HEK293 (cell line): ENCODE results near the gene GNB1.
A peak's percentile ranks its signal among the peaks of the same experiment; 100 is the strongest.

ENCODE experiments used
- CTCF ChIA-PET: fragments of 350-600 bp; formaldehyde crosslinking; extraction: SDS; loops from one replicate; lab custom pipeline; 2021; ENCODE audit warnings: antibody characterized with exemption; lab: Yijun Ruan, JAX
- POLR2A ChIA-PET: fragments of 300-600 bp; formaldehyde crosslinking; extraction: SDS; loops from one replicate; lab custom pipeline; 2020; ENCODE audit warnings: antibody characterized with exemption, inconsistent platforms; lab: Yijun Ruan, JAX
- H3K27ac ChIP-seq: fragments of 200-500 bp; sonication (Bioruptor generic); 2 replicates; pipeline ENCODE4 v1.5.1; 2014; ENCODE audit warnings: low read depth, low read length, control low read depth, inconsistent platforms; ENCODE audit errors: extremely low read depth
- H3K36me3 ChIP-seq, 2 experiments: fragments of 200-500 bp in 1 of 2; sonication (Bioruptor generic) in 1 of 2; 1 replicate in 1 of 2; 2 replicates in 1 of 2; pipeline ENCODE4 v1.5.1; 2014 to 2017; ENCODE audit warnings: inconsistent platforms in 2 of 2, low read length in 2 of 2; ENCODE audit not compliant: control insufficient read depth in 2 of 2, insufficient read depth in 1 of 2
- H3K4me1 ChIP-seq: fragments of 200-500 bp; sonication (Bioruptor generic); 2 replicates; pipeline ENCODE4 v1.5.1; 2014; ENCODE audit warnings: mild to moderate bottlenecking, low read length, inconsistent platforms; ENCODE audit not compliant: control insufficient read depth, insufficient read depth
- H3K4me3 ChIP-seq: 2 replicates; pipeline ENCODE4 v1.5.1; 2011; ENCODE audit warnings: low read depth, mild to moderate bottlenecking, control low read depth, low read length, moderate library complexity
- H3K9me3 ChIP-seq: fragments of 200-500 bp; sonication (Bioruptor generic); 2 replicates; pipeline ENCODE4 v1.5.1; 2014; ENCODE audit warnings: low read depth, low read length, inconsistent platforms; ENCODE audit not compliant: control insufficient read depth, insufficient read depth
- YY2 ChIP-seq: fragments of 450-650 bp; formaldehyde crosslinking; IDR thresholded peaks from 2 replicates; pipeline ENCODE4 v1.5.1; 2016; ENCODE audit warnings: missing biosample characterization, missing genetic modification characterization
- ZFP41 ChIP-seq: fragments of 450-650 bp; formaldehyde crosslinking; IDR thresholded peaks from 2 replicates; pipeline ENCODE4 v1.5.1; 2016; ENCODE audit warnings: missing biosample characterization, missing genetic modification characterization, borderline replicate concordance
- ZFP69B ChIP-seq: fragments of 450-650 bp; formaldehyde crosslinking; IDR thresholded peaks from 2 replicates; pipeline ENCODE4 v1.5.1; 2016; ENCODE audit warnings: missing biosample characterization, missing genetic modification characterization
- ZIC2 ChIP-seq: fragments of 450-650 bp; formaldehyde crosslinking; IDR thresholded peaks from 2 replicates; pipeline ENCODE4 v1.5.1; 2016; ENCODE audit warnings: missing biosample characterization, missing genetic modification characterization
- ZNF10 ChIP-seq: fragments of 450-650 bp; formaldehyde crosslinking; IDR thresholded peaks from 2 replicates; pipeline ENCODE4 v1.5.1; 2017; ENCODE audit warnings: missing biosample characterization, missing genetic modification characterization
- ZNF132 ChIP-seq: fragments of 450-650 bp; formaldehyde crosslinking; IDR thresholded peaks from 2 replicates; pipeline ENCODE4 v1.5.1; 2017; ENCODE audit warnings: missing biosample characterization, missing genetic modification characterization, borderline replicate concordance
- ZNF48 ChIP-seq: fragments of 450-650 bp; formaldehyde crosslinking; IDR thresholded peaks from 2 replicates; pipeline ENCODE4 v1.5.1; 2016; ENCODE audit warnings: missing biosample characterization, missing genetic modification characterization
- ZNF521 ChIP-seq: fragments of 450-650 bp; formaldehyde crosslinking; IDR thresholded peaks from 2 replicates; pipeline ENCODE4 v1.5.1; 2017; ENCODE audit warnings: missing biosample characterization, mild to moderate bottlenecking, missing genetic modification characterization
- TF ChIP-seq, protein P1 (sequence below): fragments of 450-650 bp; formaldehyde crosslinking; IDR thresholded peaks from 2 replicates; pipeline ENCODE4 v1.5.1; 2016; ENCODE audit warnings: missing biosample characterization, missing genetic modification characterization
- TF ChIP-seq, protein P2 (sequence below): fragments of 450-650 bp; formaldehyde crosslinking; IDR thresholded peaks from 2 replicates; pipeline ENCODE4 v1.5.1; 2016; ENCODE audit warnings: missing biosample characterization, missing genetic modification characterization
- TF ChIP-seq, protein P3 (sequence below): fragments of 450-650 bp; formaldehyde crosslinking; IDR thresholded peaks from 2 replicates; pipeline ENCODE4 v1.5.1; 2016; ENCODE audit warnings: missing biosample characterization, missing genetic modification characterization
- TF ChIP-seq, protein P4 (sequence below): fragments of 450-650 bp; formaldehyde crosslinking; IDR thresholded peaks from 2 replicates; pipeline ENCODE4 v1.5.1; 2016; ENCODE audit warnings: missing biosample characterization, missing genetic modification characterization

Gene GNB1

DNA sequence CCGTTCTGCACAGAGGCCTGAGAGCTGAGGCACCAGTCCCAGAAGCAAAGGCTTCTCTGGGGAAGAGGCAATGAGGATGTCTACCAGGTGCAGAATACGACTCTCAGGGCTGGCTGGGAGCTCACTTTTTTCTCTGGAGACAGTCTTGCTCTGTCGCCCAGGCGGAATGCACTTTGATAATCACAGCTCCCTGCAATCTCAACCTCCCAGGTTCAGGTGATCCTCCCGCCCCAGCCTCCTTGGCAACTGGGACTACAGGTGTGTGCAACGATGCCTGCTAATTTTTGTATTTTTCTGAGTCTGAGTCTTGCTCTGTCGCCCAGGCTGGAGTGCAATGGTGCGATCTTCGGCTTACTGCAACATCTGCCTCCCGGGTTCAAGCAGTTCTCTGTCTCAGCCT, 130.2 kb downstream of the GNB1 start:
- H3K27ac ChIP-seq: no peak overlapping the region
- H3K9me3 ChIP-seq: no peaks in the 10 kb centered on the region
- no peak overlapping the region for H3K4me3 ChIP-seq
- H3K4me1 ChIP-seq: no peaks in the 10 kb centered on the region
- peaks cover 3 to 100% of the 10 kb centered on the region in 2 experiments; a peak in 2 of 3 replicates for H3K36me3 ChIP-seq
- TF ChIP-seq ZNF132 (no peak), ZNF521 (tag by site-specific recombination) (no peak), ZNF48 (no peak)
- TF ChIP-seq, protein P1, sequence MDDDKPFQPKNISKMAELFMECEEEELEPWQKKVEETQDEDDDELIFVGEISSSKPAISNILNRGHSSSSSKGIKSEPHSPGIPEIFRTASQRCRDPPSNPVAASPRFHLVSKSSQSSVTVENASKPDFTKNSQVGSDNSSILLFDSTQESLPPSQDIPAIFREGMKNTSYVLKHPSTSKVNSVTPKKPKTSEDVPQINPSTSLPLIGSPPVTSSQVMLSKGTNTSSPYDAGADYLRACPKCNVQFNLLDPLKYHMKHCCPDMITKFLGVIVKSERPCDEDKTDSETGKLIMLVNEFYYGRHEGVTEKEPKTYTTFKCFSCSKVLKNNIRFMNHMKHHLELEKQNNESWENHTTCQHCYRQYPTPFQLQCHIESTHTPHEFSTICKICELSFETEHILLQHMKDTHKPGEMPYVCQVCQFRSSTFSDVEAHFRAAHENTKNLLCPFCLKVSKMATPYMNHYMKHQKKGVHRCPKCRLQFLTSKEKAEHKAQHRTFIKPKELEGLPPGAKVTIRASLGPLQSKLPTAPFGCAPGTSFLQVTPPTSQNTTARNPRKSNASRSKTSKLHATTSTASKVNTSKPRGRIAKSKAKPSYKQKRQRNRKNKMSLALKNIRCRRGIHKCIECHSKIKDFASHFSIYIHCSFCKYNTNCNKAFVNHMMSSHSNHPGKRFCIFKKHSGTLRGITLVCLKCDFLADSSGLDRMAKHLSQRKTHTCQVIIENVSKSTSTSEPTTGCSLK (tag by site-specific recombination): no peak
- TF ChIP-seq, protein P2, sequence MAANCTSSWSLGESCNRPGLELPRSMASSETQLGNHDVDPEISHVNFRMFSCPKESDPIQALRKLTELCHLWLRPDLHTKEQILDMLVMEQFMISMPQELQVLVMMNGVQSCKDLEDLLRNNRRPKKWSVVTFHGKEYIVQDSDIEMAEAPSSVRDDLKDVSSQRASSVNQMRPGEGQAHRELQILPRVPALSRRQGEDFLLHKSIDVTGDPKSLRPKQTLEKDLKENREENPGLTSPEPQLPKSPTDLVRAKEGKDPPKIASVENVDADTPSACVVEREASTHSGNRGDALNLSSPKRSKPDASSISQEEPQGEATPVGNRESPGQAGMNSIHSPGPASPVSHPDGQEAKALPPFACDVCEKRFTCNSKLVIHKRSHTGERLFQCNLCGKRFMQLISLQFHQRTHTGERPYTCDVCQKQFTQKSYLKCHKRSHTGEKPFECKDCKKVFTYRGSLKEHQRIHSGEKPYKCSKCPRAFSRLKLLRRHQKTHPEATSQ: no peak
- CTCF ChIA-PET: interaction anchor here (0.5 kb wide), 1 partner anchor 145 kb away, joined by 3 read pairs; no protein-coding TSS in a partner anchor
- POLR2A ChIA-PET: no interaction called here

DNA sequence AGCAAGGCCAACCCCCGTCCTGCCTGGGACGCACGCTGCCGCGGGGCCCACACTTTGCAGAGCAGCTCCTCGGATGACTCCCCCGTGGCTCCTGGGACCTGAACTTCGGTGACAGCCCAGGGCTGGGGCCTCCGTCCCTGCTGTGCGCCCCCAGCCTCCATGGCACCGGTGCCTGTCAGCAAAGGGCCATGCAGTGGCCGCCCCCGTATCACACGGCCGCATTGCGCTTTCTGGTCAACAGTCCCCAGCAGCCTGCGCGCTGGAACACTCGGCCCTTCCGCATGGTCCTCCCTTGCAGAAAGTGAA, 130.6 kb downstream of the GNB1 start:
- no peak overlapping the region for H3K4me3 ChIP-seq
- no peaks in the 10 kb centered on the region for H3K9me3 ChIP-seq
- H3K27ac ChIP-seq: no peak overlapping the region
- TF ChIP-seq, protein P3, sequence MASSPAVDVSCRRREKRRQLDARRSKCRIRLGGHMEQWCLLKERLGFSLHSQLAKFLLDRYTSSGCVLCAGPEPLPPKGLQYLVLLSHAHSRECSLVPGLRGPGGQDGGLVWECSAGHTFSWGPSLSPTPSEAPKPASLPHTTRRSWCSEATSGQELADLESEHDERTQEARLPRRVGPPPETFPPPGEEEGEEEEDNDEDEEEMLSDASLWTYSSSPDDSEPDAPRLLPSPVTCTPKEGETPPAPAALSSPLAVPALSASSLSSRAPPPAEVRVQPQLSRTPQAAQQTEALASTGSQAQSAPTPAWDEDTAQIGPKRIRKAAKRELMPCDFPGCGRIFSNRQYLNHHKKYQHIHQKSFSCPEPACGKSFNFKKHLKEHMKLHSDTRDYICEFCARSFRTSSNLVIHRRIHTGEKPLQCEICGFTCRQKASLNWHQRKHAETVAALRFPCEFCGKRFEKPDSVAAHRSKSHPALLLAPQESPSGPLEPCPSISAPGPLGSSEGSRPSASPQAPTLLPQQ (tag by site-specific recombination): 0 out of 2 replicates have a peak, but pooled peaks have one; percentile 27
- TF ChIP-seq YY2 (tag by site-specific recombination): no peak
- TF ChIP-seq, all 188 proteins: peak for 1
- ChIA-PET POLR2A (no interaction called here), CTCF (no interaction called here)
- no peaks in the 10 kb centered on the region for H3K4me1 ChIP-seq
- peaks cover 0 to 100% of the 10 kb centered on the region in 2 experiments; a peak in 2 of 3 replicates for H3K36me3 ChIP-seq

DNA sequence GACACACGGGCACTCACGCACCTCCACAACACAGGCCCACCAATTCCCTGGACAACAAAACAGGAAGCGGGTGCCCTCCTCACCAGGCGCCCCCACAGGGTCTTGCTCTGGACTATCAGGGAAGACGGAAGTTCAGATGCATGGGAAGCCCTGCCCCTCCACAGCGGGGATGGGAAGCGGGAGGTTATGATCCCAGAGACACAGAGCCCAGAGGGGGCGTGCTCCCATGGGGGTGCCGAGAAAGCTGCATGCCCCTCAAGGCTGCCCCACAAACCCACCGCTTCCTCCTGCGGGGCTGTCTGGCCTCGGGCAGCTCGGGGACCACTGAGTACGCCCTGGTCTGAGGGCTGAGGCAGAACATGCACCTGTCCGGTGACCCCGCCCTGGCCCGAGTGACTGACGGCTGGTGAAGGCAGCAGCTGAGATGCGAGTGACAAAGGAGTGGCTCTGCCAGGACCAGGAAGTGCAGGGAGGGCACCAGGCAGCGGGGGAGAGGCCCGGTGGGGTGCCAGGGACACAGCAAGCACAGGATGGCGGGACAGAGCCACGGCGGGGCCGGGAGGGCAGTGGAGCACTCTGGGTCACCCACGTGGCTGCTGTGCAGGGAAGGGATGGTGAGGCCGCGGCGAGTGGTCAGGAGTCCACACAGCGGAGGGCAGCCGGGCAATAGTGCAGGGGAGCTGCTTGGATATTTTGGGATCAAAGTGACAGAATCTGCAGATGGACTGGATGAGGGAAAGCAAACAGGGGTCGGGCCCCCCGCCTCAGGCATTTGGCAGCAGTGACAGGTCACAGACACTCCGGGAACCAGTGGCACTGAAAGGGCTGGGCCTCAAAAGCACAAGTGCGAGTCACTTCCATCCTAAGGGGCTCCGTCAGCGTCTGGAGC, 131.2 kb downstream of the GNB1 start:
- Histone ChIP-seq H3K36me3 (peaks cover 0 to 100% of the 10 kb centered on the region in 2 experiments; a peak in 2 of 3 replicates), H3K9me3 (no peaks in the 10 kb centered on the region), H3K4me1 (no peaks in the 10 kb centered on the region), H3K27ac (no peak overlapping the region), H3K4me3 (no peak overlapping the region)
- 0 out of 2 replicates have a peak, but pooled peaks have one; percentile 36 for TF ChIP-seq ZFP69B (tag by site-specific recombination)
- no peak for TF ChIP-seq ZFP41 (tag by site-specific recombination)
- TF ChIP-seq ZNF10 (tag by site-specific recombination): 0 out of 2 replicates have a peak, but pooled peaks have one; percentile 3
- TF ChIP-seq ZIC2: 0 out of 2 replicates have a peak, but pooled peaks have one; percentile 9
- TF ChIP-seq, protein P1 (tag by site-specific recombination): no peak
- TF ChIP-seq, protein P4, sequence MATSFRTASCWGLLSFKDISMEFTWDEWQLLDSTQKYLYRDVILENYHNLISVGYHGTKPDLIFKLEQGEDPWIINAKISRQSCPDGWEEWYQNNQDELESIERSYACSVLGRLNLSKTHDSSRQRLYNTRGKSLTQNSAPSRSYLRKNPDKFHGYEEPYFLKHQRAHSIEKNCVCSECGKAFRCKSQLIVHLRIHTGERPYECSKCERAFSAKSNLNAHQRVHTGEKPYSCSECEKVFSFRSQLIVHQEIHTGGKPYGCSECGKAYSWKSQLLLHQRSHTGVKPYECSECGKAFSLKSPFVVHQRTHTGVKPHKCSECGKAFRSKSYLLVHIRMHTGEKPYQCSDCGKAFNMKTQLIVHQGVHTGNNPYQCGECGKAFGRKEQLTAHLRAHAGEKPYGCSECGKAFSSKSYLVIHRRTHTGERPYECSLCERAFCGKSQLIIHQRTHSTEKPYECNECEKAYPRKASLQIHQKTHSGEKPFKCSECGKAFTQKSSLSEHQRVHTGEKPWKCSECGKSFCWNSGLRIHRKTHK (tag by site-specific recombination): no peak
- CTCF ChIA-PET: interaction anchor here (0.6 to 0.9 kb wide), 3 partner anchors 89 to 214 kb away, joined by 3 to 4 read pairs (median 3); no protein-coding TSS in a partner anchor
- POLR2A ChIA-PET: no interaction called here
